IgD-negative memory B cell (primary cell): ENCODE results near the gene DOCK9. TPM values are rescaled to one million over a fixed set of nuclear protein-coding genes. Genes with fewer than 3 reads are reported as not detected.
A peak's percentile ranks its signal among the peaks of the same experiment; 100 is the strongest.
"Not testable (repeated sequence)": the region's sequence is repeated elsewhere in the genome, so short reads cannot be mapped to it uniquely, and the experiment has no call there.

Source experiments
- H3K27ac Mint-ChIP-seq, 3 donors: one replicate each; pipeline ENCODE4 v1.8.0; 2020 to 2022; ENCODE audit warnings: mild to moderate bottlenecking in 3 of 3, mixed read lengths in 3 of 3, moderate library complexity in 1 of 3
- H3K27me3 Mint-ChIP-seq: one replicate; pipeline ENCODE4 v1.8.0; 2021; ENCODE audit warnings: mixed read lengths
- H3K36me3 Mint-ChIP-seq: one replicate; pipeline ENCODE4 v1.8.0; 2020; ENCODE audit warnings: mild to moderate bottlenecking, mixed read lengths
- H3K4me1 Mint-ChIP-seq, 3 donors: one replicate each; pipeline ENCODE4 v1.8.0; 2020 to 2022; ENCODE audit warnings: mixed read lengths in 3 of 3, mild to moderate bottlenecking in 1 of 3
- H3K4me3 Mint-ChIP-seq, 4 donors: one replicate each; pipeline ENCODE4 v1.8.0; 2020 to 2022; ENCODE audit warnings: mild to moderate bottlenecking in 4 of 4, mixed read lengths in 4 of 4, moderate library complexity in 3 of 4
- H3K9me3 Mint-ChIP-seq, 3 donors: one replicate each; pipeline ENCODE4 v1.8.0; 2020 to 2021; ENCODE audit warnings: mixed read lengths in 3 of 3, mild to moderate bottlenecking in 1 of 3
- polyA plus RNA-seq: library from polyadenylated mRNA; unstranded; fragments of 300-500 nt; fragmentation: Illumina TruSeq; gene quantifications from one replicate; pipeline ENCODE4 v1.2.3, GENCODE V29; 2021

Gene DOCK9
- polyA plus RNA-seq, 1 donor from 2014 or later: 4.1 TPM

- Mint-ChIP-seq H3K27ac (no peak overlapping the region), H3K4me1 (peaks cover 2 to 14% (median 8%) of the 10 kb centered on the region in 3 donors), H3K36me3 (peaks cover 19% of the 10 kb centered on the region), H3K9me3 (no peaks in the 10 kb centered on the region), H3K27me3 (no peaks in the 10 kb centered on the region), H3K4me3 (no peak overlapping the region)
These were observed 152.2 kb downstream of the DOCK9 start for GRCh38 chr13:98825659-98826058.

- Mint-ChIP-seq H3K27ac (no peak overlapping the region), H3K4me1 (peaks cover 2 to 14% (median 8%) of the 10 kb centered on the region in 3 donors), H3K27me3 (no peaks in the 10 kb centered on the region), H3K36me3 (peaks cover 20% of the 10 kb centered on the region), H3K4me3 (no peak overlapping the region), H3K9me3 (no peaks in the 10 kb centered on the region)
These were observed 153.3 kb downstream of the DOCK9 start for GRCh38 chr13:98824376-98825160.

- Mint-ChIP-seq H3K4me1 (peaks cover 2 to 14% (median 8%) of the 10 kb centered on the region in 3 donors), H3K36me3 (peaks cover 17% of the 10 kb centered on the region), H3K27me3 (no peaks in the 10 kb centered on the region), H3K27ac (no peak overlapping the region), H3K4me3 (no peak overlapping the region), H3K9me3 (no peaks in the 10 kb centered on the region)
These were observed 154.4 kb downstream of the DOCK9 start for GRCh38 chr13:98823442-98823841.

GRCh38 chr13:98822225-98822606, 155.6 kb downstream of the DOCK9 start:
- no peaks in the 10 kb centered on the region for H3K9me3 Mint-ChIP-seq
- peaks cover 15% of the 10 kb centered on the region for H3K36me3 Mint-ChIP-seq
- peaks cover 2 to 14% (median 8%) of the 10 kb centered on the region in 3 donors for H3K4me1 Mint-ChIP-seq
- no peak overlapping the region for H3K27ac Mint-ChIP-seq
- H3K4me3 Mint-ChIP-seq: no peak overlapping the region
- H3K27me3 Mint-ChIP-seq: no peaks in the 10 kb centered on the region

- Mint-ChIP-seq H3K4me1 (peaks cover 2 to 11% (median 7%) of the 10 kb centered on the region in 3 donors), H3K27ac (no peak overlapping the region), H3K27me3 (no peaks in the 10 kb centered on the region), H3K36me3 (peaks cover 15% of the 10 kb centered on the region), H3K4me3 (peak overlapping the region in 1 of 4 donors; percentile 24), H3K9me3 (no peaks in the 10 kb centered on the region)
These were observed 156.3 kb downstream of the DOCK9 start for GRCh38 chr13:98821372-98822224.

- no peaks in the 10 kb centered on the region for H3K9me3 Mint-ChIP-seq
- no peak overlapping the region for H3K27ac Mint-ChIP-seq
- peaks cover 15% of the 10 kb centered on the region for H3K36me3 Mint-ChIP-seq
- H3K4me3 Mint-ChIP-seq: peak overlapping the region in 1 of 4 donors; percentile 24
- no peaks in the 10 kb centered on the region for H3K27me3 Mint-ChIP-seq
- H3K4me1 Mint-ChIP-seq: peaks cover 2 to 7% (median 4%) of the 10 kb centered on the region in 3 donors
These were observed 157.0 kb downstream of the DOCK9 start for GRCh38 chr13:98820744-98821371.

- Mint-ChIP-seq H3K36me3 (peaks cover 16% of the 10 kb centered on the region), H3K27ac (no peak overlapping the region), H3K9me3 (no peaks in the 10 kb centered on the region), H3K4me1 (peaks cover 0 to 4% (median 2%) of the 10 kb centered on the region in 3 donors), H3K27me3 (no peaks in the 10 kb centered on the region), H3K4me3 (no peak overlapping the region)
These were observed 157.6 kb downstream of the DOCK9 start for GRCh38 chr13:98820300-98820699.

- Mint-ChIP-seq H3K9me3 (no peaks in the 10 kb centered on the region), H3K4me3 (no peak overlapping the region), H3K27ac (no peak overlapping the region), H3K27me3 (no peaks in the 10 kb centered on the region), H3K36me3 (peaks cover 14% of the 10 kb centered on the region), H3K4me1 (no peaks in the 10 kb centered on the region)
These were observed 158.4 kb downstream of the DOCK9 start for GRCh38 chr13:98819382-98820010.

GRCh38 chr13:98816406-98816805, 161.5 kb downstream of the DOCK9 start:
- Mint-ChIP-seq H3K27me3 (no peaks in the 10 kb centered on the region), H3K36me3 (peaks cover 7% of the 10 kb centered on the region), H3K4me1 (no peaks in the 10 kb centered on the region), H3K9me3 (no peaks in the 10 kb centered on the region), H3K27ac (no peak overlapping the region), H3K4me3 (no peak overlapping the region)

GRCh38 chr13:98813993-98814392, 163.9 kb downstream of the DOCK9 start:
- Mint-ChIP-seq H3K4me3 (no peak overlapping the region), H3K4me1 (no peaks in the 10 kb centered on the region), H3K27me3 (no peaks in the 10 kb centered on the region), H3K36me3 (peaks cover 6% of the 10 kb centered on the region), H3K9me3 (no peaks in the 10 kb centered on the region), H3K27ac (no peak overlapping the region)

- H3K27me3 Mint-ChIP-seq, H3K4me1 Mint-ChIP-seq, H3K9me3 Mint-ChIP-seq, H3K27ac Mint-ChIP-seq, H3K36me3 Mint-ChIP-seq, H3K4me3 Mint-ChIP-seq: not testable (repeated sequence)
These were observed 165.6 kb downstream of the DOCK9 start for GRCh38 chr13:98812186-98812790.

- Mint-ChIP-seq H3K36me3 (peaks cover 10% of the 10 kb centered on the region), H3K27me3 (no peaks in the 10 kb centered on the region), H3K4me3 (no peak overlapping the region), H3K4me1 (no peaks in the 10 kb centered on the region), H3K9me3 (no peaks in the 10 kb centered on the region), H3K27ac (no peak overlapping the region)
These were observed 167.1 kb downstream of the DOCK9 start for GRCh38 chr13:98810746-98811145.

- H3K9me3 Mint-ChIP-seq: no peaks in the 10 kb centered on the region
- H3K27me3 Mint-ChIP-seq: no peaks in the 10 kb centered on the region
- H3K4me1 Mint-ChIP-seq: no peaks in the 10 kb centered on the region
- H3K4me3 Mint-ChIP-seq: no peak overlapping the region
- H3K36me3 Mint-ChIP-seq: peaks cover 14% of the 10 kb centered on the region
- H3K27ac Mint-ChIP-seq: no peak overlapping the region
These were observed 168.5 kb downstream of the DOCK9 start for GRCh38 chr13:98809345-98809777.

- H3K27me3 Mint-ChIP-seq: no peaks in the 10 kb centered on the region
- H3K4me1 Mint-ChIP-seq: no peaks in the 10 kb centered on the region
- H3K27ac Mint-ChIP-seq: peak overlapping the region in 1 of 3 donors; percentile 31
- H3K36me3 Mint-ChIP-seq: peaks cover 17% of the 10 kb centered on the region
- no peaks in the 10 kb centered on the region for H3K9me3 Mint-ChIP-seq
- H3K4me3 Mint-ChIP-seq: no peak overlapping the region
These were observed 170.1 kb downstream of the DOCK9 start for GRCh38 chr13:98807774-98808173.
